ENCODE results near the gene GSK3A.

GSK3A gene

GRCh38 chr19:42279902-42280814, 37.8 kb upstream of the GSK3A start:
- DNase-seq = peak; percentile 92

GRCh38 chr19:42279155-42279901, 36.9 kb upstream of the GSK3A start:
- DNase-seq = no peak

GRCh38 chr19:42278452-42279154, 36.2 kb upstream of the GSK3A start:
- DNase-seq = no peak

GRCh38 chr19:42277821-42278451, 35.5 kb upstream of the GSK3A start:
- no peak for DNase-seq

GRCh38 chr19:42276821-42277220, 34.4 kb upstream of the GSK3A start:
- no peak for DNase-seq

- DNase-seq = peak; percentile 24
Observed at GRCh38 chr19:42276284-42276683, 33.9 kb upstream of the GSK3A start.

GRCh38 chr19:42275517-42275916, 33.1 kb upstream of the GSK3A start:
- DNase-seq = no peak

- DNase-seq = no peak
Observed at GRCh38 chr19:42275103-42275502, 32.7 kb upstream of the GSK3A start.

GRCh38 chr19:42274065-42274682, 31.8 kb upstream of the GSK3A start:
- DNase-seq = no peak

- no peak for DNase-seq
Observed at GRCh38 chr19:42273407-42274064, 31.1 kb upstream of the GSK3A start.

GRCh38 chr19:42272989-42273406, 30.6 kb upstream of the GSK3A start:
- no peak for DNase-seq

GRCh38 chr19:42272535-42272897, 30.1 kb upstream of the GSK3A start:
- no peak for DNase-seq

GRCh38 chr19:42271861-42272534, 29.6 kb upstream of the GSK3A start:
- DNase-seq = no peak

GRCh38 chr19:42271045-42271419, 28.6 kb upstream of the GSK3A start:
- DNase-seq = no peak

GRCh38 chr19:42270346-42271044, 28.1 kb upstream of the GSK3A start:
- peak; percentile 88 for DNase-seq

GRCh38 chr19:42269478-42270345, 27.3 kb upstream of the GSK3A start:
- DNase-seq = peak; percentile 60

- DNase-seq = peak; percentile 100
Observed at GRCh38 chr19:42268704-42269477, 26.5 kb upstream of the GSK3A start, which contains the start of gene CIC. Gene CIC, plus strand, starts transcription at chr19:42269252. Its CDS starts 2,532 bp downstream, at chr19:42271784.

GRCh38 chr19:42268142-42268703, 25.8 kb upstream of the GSK3A start:
- peak; percentile 100 for DNase-seq
